Measurements from ENCODE around the gene HERC6.
"Not testable (repeated sequence)": the region's sequence is repeated elsewhere in the genome, so short reads cannot be mapped to it uniquely, and the experiment has no call there.

Gene HERC6

GRCh38 chr4:88378691-88379559, at the start of gene HERC6:
HERC6 (plus strand) TSS chr4:88378852; CDS start chr4:88378922, 70 bp downstream.
- peak within 1 kb of the TSS; percentile 70; the same call in 1 of the 2 replicates for H3K4me3 ChIP-seq (ENCODE audit: low read length)
- TF ChIP-seq ZNF274 (IDR thresholded peaks at IDR 0.05; ENCODE audit: low read depth, low read length) = no peak

- TF ChIP-seq ZNF274 (IDR thresholded peaks at IDR 0.05; ENCODE audit: low read depth, low read length) = no peak
- H3K4me3 ChIP-seq (ENCODE audit: low read length) = no peak overlapping the region
Measured at GRCh38 chr4:88333741-88334405, 44.8 kb upstream of the HERC6 start.

GRCh38 chr4:88335092-88335665, 43.5 kb upstream of the HERC6 start:
- no peak for TF ChIP-seq ZNF274 (IDR thresholded peaks at IDR 0.05; ENCODE audit: low read depth, low read length)
- no peak overlapping the region for H3K4me3 ChIP-seq (ENCODE audit: low read length)

GRCh38 chr4:88341227-88342192, 37.1 kb upstream of the HERC6 start:
- no peak overlapping the region for H3K4me3 ChIP-seq (ENCODE audit: low read length)
- TF ChIP-seq ZNF274 (IDR thresholded peaks at IDR 0.05; ENCODE audit: low read depth, low read length) = no peak

GRCh38 chr4:88346902-88347301, 31.8 kb upstream of the HERC6 start:
- not testable (repeated sequence) for H3K4me3 ChIP-seq (ENCODE audit: low read length)

DNA sequence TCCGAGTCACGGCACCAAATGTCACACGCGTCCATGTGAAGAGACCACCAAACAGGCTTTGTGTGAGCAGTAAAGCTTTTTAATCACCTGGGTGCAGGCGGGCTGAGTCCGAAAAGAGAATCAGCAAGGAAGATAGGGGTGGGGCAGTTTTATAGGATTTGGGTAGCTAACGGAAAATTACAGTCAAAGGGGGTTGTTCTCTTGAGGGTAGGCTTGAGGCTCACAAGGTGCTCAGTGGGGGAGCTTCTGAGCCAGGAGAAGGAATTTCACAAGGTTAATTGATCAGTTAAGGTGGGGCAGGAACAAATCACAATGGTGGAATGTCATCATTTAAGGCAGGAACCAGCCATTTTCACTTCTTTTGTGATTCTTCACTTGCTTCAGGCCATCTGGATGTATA, 29.9 kb upstream of the HERC6 start:
- not testable (repeated sequence) for H3K4me3 ChIP-seq (ENCODE audit: low read length)

DNA sequence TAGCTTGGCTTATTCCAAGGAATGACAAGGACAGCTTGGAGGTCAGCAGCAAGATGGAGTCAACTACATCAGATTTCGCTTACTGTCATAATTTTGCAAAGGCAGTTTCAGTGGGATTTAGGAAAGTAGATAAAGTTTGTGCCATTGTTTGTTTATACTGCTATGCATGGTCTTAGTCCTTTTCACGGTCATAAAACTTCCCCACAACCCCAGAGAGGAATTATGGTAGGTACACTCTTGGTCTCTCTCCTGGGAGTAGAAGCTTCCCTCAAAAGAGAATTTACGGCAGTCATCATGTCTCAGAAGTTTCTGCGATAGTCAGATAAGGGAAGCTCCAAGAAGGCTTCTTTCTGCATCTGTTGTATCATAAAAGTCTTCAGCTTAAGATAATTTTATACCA, 27.9 kb upstream of the HERC6 start:
- H3K4me3 ChIP-seq (ENCODE audit: low read length) = no peak overlapping the region
- TF ChIP-seq ZNF274 (IDR thresholded peaks at IDR 0.05; ENCODE audit: low read depth, low read length) = no peak

- TF ChIP-seq ZNF274 (IDR thresholded peaks at IDR 0.05; ENCODE audit: low read depth, low read length) = no peak
- H3K4me3 ChIP-seq (ENCODE audit: low read length) = no peak overlapping the region
Measured at GRCh38 chr4:88352062-88352740, 26.5 kb upstream of the HERC6 start.

- no peak for TF ChIP-seq ZNF274 (IDR thresholded peaks at IDR 0.05; ENCODE audit: low read depth, low read length)
- no peak overlapping the region for H3K4me3 ChIP-seq (ENCODE audit: low read length)
Measured at GRCh38 chr4:88353324-88353723, 25.3 kb upstream of the HERC6 start.

GRCh38 chr4:88356771-88357170, 21.9 kb upstream of the HERC6 start:
- H3K4me3 ChIP-seq (ENCODE audit: low read length) = no peak overlapping the region
- TF ChIP-seq ZNF274 (IDR thresholded peaks at IDR 0.05; ENCODE audit: low read depth, low read length) = no peak

GRCh38 chr4:88357262-88357661, 21.4 kb upstream of the HERC6 start:
- H3K4me3 ChIP-seq (ENCODE audit: low read length) = no peak overlapping the region
- TF ChIP-seq ZNF274 (IDR thresholded peaks at IDR 0.05; ENCODE audit: low read depth, low read length) = no peak

- TF ChIP-seq ZNF274 (IDR thresholded peaks at IDR 0.05; ENCODE audit: low read depth, low read length) = no peak
Measured at GRCh38 chr4:88359558-88359957, 19.1 kb upstream of the HERC6 start.

GRCh38 chr4:88360256-88360655, 18.4 kb upstream of the HERC6 start:
- H3K4me3 ChIP-seq (ENCODE audit: low read length) = no peak overlapping the region
- no peak for TF ChIP-seq ZNF274 (IDR thresholded peaks at IDR 0.05; ENCODE audit: low read depth, low read length)

More at GRCh38 chr4:88359558-88359957, 19.1 kb upstream of the HERC6 start:
- no peak overlapping the region for H3K4me3 ChIP-seq (ENCODE audit: low read length)

Measured in GM08714 (cell line).